ENCODE measurements around the gene CA10.

DNA sequence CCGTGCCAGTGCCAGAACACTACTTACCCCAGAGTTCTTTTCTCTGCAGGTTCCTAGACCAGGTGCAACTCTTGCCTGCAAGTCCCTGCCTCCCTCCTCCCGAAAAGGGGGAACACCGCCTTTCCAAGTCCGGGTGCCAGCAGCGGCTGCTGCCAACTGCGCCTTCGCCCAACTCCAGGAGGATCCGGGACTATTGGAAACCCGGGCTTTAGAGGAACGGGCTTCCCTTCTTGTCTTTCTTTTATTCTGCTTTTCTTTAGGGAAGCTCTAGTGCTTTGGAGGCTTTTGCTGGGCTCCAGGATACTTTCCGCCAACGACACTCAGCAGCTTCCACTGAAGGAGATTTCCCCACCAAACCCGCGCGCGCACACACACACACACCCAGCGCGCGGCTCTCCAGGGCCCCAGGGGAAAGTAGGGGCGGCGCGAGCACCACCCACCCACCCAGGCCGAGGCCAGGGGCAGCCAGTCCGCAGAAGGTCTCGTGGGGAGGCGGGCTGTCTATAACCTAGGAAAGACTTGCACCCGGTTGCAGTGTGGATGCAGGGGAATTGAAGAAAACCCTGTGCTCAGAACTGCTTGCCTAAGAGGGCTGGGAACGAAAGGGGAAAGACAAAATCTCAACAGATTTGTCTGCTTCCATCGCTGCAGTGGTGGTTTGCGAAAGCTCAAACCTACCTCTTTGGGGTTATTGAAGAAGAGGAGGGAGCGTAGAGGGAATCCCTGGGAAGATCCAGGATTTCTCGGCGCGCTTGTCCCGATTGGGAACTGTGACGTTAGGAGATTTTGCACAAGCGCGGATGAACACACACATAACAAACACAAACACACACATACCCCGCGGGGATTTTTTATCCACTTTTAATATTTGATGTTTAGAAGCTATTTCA lies 977 bp upstream of the CA10 start:
- TF ChIP-seq, protein P1, sequence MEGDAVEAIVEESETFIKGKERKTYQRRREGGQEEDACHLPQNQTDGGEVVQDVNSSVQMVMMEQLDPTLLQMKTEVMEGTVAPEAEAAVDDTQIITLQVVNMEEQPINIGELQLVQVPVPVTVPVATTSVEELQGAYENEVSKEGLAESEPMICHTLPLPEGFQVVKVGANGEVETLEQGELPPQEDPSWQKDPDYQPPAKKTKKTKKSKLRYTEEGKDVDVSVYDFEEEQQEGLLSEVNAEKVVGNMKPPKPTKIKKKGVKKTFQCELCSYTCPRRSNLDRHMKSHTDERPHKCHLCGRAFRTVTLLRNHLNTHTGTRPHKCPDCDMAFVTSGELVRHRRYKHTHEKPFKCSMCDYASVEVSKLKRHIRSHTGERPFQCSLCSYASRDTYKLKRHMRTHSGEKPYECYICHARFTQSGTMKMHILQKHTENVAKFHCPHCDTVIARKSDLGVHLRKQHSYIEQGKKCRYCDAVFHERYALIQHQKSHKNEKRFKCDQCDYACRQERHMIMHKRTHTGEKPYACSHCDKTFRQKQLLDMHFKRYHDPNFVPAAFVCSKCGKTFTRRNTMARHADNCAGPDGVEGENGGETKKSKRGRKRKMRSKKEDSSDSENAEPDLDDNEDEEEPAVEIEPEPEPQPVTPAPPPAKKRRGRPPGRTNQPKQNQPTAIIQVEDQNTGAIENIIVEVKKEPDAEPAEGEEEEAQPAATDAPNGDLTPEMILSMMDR (conservative IDR thresholded peaks at IDR 0.05), result no peak
- TF ChIP-seq EZH2 (IDR thresholded peaks at IDR 0.05; ENCODE audit: low read depth), result no peak

All from PC-9 (cell line).